Measurements from ENCODE around the gene DCDC2C. TPM values are rescaled to one million over a fixed set of nuclear protein-coding genes. Genes with fewer than 3 reads are reported as not detected.

The DCDC2C gene
- total RNA-seq, 1 experiment from 2014 or later = not detected

DNA sequence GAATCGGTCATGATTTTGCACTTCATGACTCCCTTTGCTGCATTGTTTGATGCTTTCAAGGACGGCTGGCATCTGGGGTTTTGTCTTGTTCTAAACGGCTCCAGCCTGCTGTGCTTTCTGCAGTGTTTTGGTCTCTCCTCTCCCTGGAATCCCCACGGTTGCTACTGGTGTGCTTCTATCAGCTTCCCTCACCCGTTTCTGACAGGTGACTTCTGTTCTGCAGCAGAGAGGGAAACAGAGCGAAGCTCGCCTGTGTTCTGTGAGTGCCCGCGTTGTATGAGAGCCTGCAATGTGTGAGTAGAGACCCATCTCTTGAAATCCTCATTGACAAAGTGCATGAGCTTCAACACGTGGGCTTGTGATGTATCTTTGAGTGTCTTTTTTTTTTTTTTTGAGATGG, 102.8 kb downstream of the DCDC2C start (continued):
- TF ChIP-seq, protein P1, sequence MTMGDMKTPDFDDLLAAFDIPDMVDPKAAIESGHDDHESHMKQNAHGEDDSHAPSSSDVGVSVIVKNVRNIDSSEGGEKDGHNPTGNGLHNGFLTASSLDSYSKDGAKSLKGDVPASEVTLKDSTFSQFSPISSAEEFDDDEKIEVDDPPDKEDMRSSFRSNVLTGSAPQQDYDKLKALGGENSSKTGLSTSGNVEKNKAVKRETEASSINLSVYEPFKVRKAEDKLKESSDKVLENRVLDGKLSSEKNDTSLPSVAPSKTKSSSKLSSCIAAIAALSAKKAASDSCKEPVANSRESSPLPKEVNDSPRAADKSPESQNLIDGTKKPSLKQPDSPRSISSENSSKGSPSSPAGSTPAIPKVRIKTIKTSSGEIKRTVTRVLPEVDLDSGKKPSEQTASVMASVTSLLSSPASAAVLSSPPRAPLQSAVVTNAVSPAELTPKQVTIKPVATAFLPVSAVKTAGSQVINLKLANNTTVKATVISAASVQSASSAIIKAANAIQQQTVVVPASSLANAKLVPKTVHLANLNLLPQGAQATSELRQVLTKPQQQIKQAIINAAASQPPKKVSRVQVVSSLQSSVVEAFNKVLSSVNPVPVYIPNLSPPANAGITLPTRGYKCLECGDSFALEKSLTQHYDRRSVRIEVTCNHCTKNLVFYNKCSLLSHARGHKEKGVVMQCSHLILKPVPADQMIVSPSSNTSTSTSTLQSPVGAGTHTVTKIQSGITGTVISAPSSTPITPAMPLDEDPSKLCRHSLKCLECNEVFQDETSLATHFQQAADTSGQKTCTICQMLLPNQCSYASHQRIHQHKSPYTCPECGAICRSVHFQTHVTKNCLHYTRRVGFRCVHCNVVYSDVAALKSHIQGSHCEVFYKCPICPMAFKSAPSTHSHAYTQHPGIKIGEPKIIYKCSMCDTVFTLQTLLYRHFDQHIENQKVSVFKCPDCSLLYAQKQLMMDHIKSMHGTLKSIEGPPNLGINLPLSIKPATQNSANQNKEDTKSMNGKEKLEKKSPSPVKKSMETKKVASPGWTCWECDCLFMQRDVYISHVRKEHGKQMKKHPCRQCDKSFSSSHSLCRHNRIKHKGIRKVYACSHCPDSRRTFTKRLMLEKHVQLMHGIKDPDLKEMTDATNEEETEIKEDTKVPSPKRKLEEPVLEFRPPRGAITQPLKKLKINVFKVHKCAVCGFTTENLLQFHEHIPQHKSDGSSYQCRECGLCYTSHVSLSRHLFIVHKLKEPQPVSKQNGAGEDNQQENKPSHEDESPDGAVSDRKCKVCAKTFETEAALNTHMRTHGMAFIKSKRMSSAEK (CRISPR knock-in tag; IDR thresholded peaks at IDR 0.05; ENCODE audit: borderline replicate concordance) = no peak
- no peak for TF ChIP-seq KAT7 (CRISPR knock-in tag; IDR thresholded peaks at IDR 0.05; ENCODE audit: borderline replicate concordance)
- TF ChIP-seq, protein P2, sequence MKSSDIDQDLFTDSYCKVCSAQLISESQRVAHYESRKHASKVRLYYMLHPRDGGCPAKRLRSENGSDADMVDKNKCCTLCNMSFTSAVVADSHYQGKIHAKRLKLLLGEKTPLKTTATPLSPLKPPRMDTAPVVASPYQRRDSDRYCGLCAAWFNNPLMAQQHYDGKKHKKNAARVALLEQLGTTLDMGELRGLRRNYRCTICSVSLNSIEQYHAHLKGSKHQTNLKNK (CRISPR knock-in tag; IDR thresholded peaks at IDR 0.05) = no peak

DNA sequence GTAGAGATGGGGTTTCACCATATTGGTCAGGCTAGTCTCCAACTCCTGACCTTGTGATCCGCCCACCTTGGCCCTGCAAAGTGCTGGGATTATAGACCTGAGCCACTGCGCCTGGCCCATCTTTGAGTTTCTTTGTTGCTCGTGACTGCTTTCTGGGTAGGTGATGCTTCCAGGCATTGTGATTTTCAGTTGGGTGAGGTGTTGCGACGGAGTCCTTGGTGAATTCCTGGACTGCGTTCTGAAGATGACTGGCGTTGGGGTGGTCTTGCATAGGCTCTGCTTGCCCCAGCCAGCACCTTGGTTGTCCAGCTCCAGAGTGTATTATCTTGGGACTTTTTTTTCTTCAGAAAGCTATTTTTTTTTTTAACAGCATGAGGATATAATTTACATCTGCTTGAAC, 103.4 kb downstream of the DCDC2C start:
- Mint-ChIP-seq H3K27ac (no peak overlapping the region), H3K4me1 (no peaks in the 10 kb centered on the region), H3K36me3 (peaks cover 82% of the 10 kb centered on the region), H3K4me3 (no peak overlapping the region), H3K27me3 (ENCODE audit: low read depth) (peaks cover 27% of the 10 kb centered on the region), H3K9me3 (peaks cover 98% of the 10 kb centered on the region)
- ATAC-seq = no peak
- DNase-seq (ENCODE audit: low spot score) = no peak
- TF ChIP-seq IRF2 (CRISPR knock-in tag; IDR thresholded peaks at IDR 0.05; ENCODE audit: borderline replicate concordance, low read depth) (no peak), ZNF138 (CRISPR knock-in tag; conservative IDR thresholded peaks at IDR 0.05) (no peak), FOXP1 (CRISPR knock-in tag; IDR thresholded peaks at IDR 0.05; ENCODE audit: borderline replicate concordance) (no peak), FOXJ3 (CRISPR knock-in tag; IDR thresholded peaks at IDR 0.05; ENCODE audit: borderline replicate concordance) (no peak), NR2C2 (CRISPR knock-in tag; IDR thresholded peaks at IDR 0.05) (no peak), ZNF396 (CRISPR knock-in tag; IDR thresholded peaks at IDR 0.05; ENCODE audit: borderline replicate concordance) (no peak), RELA (CRISPR knock-in tag; IDR thresholded peaks at IDR 0.05; ENCODE audit: borderline replicate concordance) (no peak)
- TF ChIP-seq, protein P3, sequence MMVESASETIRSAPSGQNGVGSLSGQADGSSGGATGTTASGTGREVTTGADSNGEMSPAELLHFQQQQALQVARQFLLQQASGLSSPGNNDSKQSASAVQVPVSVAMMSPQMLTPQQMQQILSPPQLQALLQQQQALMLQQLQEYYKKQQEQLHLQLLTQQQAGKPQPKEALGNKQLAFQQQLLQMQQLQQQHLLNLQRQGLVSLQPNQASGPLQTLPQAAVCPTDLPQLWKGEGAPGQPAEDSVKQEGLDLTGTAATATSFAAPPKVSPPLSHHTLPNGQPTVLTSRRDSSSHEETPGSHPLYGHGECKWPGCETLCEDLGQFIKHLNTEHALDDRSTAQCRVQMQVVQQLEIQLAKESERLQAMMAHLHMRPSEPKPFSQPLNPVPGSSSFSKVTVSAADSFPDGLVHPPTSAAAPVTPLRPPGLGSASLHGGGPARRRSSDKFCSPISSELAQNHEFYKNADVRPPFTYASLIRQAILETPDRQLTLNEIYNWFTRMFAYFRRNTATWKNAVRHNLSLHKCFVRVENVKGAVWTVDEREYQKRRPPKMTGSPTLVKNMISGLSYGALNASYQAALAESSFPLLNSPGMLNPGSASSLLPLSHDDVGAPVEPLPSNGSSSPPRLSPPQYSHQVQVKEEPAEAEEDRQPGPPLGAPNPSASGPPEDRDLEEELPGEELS (CRISPR knock-in tag; IDR thresholded peaks at IDR 0.05) = no peak
- TF ChIP-seq, protein P4, sequence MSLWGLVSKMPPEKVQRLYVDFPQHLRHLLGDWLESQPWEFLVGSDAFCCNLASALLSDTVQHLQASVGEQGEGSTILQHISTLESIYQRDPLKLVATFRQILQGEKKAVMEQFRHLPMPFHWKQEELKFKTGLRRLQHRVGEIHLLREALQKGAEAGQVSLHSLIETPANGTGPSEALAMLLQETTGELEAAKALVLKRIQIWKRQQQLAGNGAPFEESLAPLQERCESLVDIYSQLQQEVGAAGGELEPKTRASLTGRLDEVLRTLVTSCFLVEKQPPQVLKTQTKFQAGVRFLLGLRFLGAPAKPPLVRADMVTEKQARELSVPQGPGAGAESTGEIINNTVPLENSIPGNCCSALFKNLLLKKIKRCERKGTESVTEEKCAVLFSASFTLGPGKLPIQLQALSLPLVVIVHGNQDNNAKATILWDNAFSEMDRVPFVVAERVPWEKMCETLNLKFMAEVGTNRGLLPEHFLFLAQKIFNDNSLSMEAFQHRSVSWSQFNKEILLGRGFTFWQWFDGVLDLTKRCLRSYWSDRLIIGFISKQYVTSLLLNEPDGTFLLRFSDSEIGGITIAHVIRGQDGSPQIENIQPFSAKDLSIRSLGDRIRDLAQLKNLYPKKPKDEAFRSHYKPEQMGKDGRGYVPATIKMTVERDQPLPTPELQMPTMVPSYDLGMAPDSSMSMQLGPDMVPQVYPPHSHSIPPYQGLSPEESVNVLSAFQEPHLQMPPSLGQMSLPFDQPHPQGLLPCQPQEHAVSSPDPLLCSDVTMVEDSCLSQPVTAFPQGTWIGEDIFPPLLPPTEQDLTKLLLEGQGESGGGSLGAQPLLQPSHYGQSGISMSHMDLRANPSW (CRISPR knock-in tag; conservative IDR thresholded peaks at IDR 0.05; ENCODE audit: low read depth) = no peak
- TF ChIP-seq, protein P5, sequence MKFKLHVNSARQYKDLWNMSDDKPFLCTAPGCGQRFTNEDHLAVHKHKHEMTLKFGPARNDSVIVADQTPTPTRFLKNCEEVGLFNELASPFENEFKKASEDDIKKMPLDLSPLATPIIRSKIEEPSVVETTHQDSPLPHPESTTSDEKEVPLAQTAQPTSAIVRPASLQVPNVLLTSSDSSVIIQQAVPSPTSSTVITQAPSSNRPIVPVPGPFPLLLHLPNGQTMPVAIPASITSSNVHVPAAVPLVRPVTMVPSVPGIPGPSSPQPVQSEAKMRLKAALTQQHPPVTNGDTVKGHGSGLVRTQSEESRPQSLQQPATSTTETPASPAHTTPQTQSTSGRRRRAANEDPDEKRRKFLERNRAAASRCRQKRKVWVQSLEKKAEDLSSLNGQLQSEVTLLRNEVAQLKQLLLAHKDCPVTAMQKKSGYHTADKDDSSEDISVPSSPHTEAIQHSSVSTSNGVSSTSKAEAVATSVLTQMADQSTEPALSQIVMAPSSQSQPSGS (CRISPR knock-in tag; IDR thresholded peaks at IDR 0.05; ENCODE audit: borderline replicate concordance, low read depth) = no peak
- TF ChIP-seq, protein P6, sequence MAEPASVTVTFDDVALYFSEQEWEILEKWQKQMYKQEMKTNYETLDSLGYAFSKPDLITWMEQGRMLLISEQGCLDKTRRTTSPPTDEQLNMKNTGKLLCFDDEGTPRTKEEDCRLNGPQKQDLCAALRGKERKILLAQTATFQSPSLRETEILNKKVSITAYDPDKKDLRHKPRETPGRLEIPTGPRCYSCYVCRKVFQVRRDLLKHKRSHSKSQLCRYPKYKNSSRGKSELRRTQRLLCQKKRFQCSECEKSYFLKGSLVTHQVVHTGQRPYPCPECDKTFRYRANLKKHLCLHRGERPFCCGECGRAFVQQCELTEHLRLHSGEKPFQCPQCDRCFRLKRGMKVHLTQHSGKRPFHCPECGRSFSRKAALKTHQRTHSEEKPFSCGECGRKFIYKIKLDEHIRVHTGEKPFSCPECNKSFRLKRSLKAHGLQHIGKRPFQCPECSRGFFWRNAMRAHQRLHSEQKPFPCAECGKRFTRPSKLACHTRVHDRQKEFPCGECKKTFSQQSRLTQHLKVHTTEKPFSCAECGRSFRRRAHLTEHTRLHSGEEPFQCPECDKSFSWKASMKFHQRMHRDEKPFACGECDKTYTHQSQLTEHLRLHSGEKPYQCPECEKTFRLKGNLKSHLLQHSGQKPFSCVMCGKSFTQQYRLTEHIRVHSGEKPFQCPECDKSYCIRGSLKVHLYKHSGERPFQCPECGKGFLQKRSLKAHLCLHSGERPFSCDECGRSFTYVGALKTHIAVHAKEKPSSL (CRISPR knock-in tag; conservative IDR thresholded peaks at IDR 0.05) = no peak
- ChIA-PET CTCF (no interaction called here), POLR2A (no interaction called here)

All from WTC11 (cell line).